ENCODE measurements around the gene PIK3R1.

DNA sequence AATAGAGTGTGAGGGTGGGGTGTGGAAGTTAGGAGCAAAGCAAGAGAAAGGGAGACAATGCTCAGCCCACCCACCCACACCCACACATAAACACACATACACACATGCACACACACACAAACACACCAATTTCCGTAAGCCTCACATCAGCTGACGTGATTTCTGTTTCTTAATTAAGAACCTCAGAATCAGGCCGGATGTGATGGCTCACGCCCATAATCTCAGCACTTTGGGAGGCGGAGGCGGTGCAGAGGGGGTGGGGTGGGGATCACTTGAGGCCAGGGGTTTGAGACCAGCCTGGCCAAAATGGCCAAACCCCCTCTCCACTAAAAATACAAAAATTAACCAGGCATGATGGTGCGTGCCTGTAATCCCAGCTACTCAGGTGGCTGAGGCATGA is 26.4 kb upstream of the PIK3R1 start:
- TF ChIP-seq, protein P1, sequence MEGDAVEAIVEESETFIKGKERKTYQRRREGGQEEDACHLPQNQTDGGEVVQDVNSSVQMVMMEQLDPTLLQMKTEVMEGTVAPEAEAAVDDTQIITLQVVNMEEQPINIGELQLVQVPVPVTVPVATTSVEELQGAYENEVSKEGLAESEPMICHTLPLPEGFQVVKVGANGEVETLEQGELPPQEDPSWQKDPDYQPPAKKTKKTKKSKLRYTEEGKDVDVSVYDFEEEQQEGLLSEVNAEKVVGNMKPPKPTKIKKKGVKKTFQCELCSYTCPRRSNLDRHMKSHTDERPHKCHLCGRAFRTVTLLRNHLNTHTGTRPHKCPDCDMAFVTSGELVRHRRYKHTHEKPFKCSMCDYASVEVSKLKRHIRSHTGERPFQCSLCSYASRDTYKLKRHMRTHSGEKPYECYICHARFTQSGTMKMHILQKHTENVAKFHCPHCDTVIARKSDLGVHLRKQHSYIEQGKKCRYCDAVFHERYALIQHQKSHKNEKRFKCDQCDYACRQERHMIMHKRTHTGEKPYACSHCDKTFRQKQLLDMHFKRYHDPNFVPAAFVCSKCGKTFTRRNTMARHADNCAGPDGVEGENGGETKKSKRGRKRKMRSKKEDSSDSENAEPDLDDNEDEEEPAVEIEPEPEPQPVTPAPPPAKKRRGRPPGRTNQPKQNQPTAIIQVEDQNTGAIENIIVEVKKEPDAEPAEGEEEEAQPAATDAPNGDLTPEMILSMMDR (IDR thresholded peaks at IDR 0.05) = no peak
- TF ChIP-seq POLR2A (IDR thresholded peaks at IDR 0.05) (no peak), POLR2AphosphoS5 (IDR thresholded peaks at IDR 0.05) (no peak)

Measured in stomach (tissue), 4 donors.